ENCODE data around the gene SLC39A11.
A peak's percentile ranks its signal among the peaks of the same experiment; 100 is the strongest.
"Not testable (repeated sequence)": the region's sequence is repeated elsewhere in the genome, so short reads cannot be mapped to it uniquely, and the experiment has no call there.

The SLC39A11 gene

GRCh38 chr17:73007407-73007806, 85.1 kb downstream of the SLC39A11 start:
- no peak for DNase-seq

- no peak for DNase-seq
Observed at GRCh38 chr17:73005360-73005759, 87.1 kb downstream of the SLC39A11 start.

GRCh38 chr17:73003487-73003886, 89.0 kb downstream of the SLC39A11 start:
- no peak for DNase-seq

- DNase-seq = no peak
Observed at GRCh38 chr17:73000832-73001231, 91.7 kb downstream of the SLC39A11 start.

GRCh38 chr17:72999474-72999873, 93.0 kb downstream of the SLC39A11 start:
- DNase-seq = not testable (repeated sequence)

GRCh38 chr17:72998343-72998742, 94.1 kb downstream of the SLC39A11 start:
- peak in 1 of 2 donors; percentile 8 for DNase-seq

- DNase-seq = no peak
Observed at GRCh38 chr17:72997559-72997958, 94.9 kb downstream of the SLC39A11 start.

GRCh38 chr17:72996791-72997190, 95.7 kb downstream of the SLC39A11 start:
- no peak for DNase-seq

- DNase-seq = no peak
Observed at GRCh38 chr17:72995008-72995656, 97.4 kb downstream of the SLC39A11 start.

- not testable (repeated sequence) for DNase-seq
Observed at GRCh38 chr17:72992783-72993467, 99.6 kb downstream of the SLC39A11 start.

- DNase-seq = no peak
Observed at GRCh38 chr17:72991651-72992050, 100.8 kb downstream of the SLC39A11 start.

- peak in 1 of 2 donors; percentile 26 for DNase-seq
Observed at GRCh38 chr17:72989074-72989610, 103.3 kb downstream of the SLC39A11 start.

GRCh38 chr17:72988451-72988850, 104.0 kb downstream of the SLC39A11 start:
- DNase-seq = no peak

GRCh38 chr17:72987166-72987565, 105.3 kb downstream of the SLC39A11 start:
- DNase-seq = no peak

- peak; percentile 36 to 61 for DNase-seq
Observed at GRCh38 chr17:72985882-72986720, 106.4 kb downstream of the SLC39A11 start.

GRCh38 chr17:72984926-72985325, 107.6 kb downstream of the SLC39A11 start:
- no peak for DNase-seq

- DNase-seq = no peak
Observed at GRCh38 chr17:72984145-72984925, 108.2 kb downstream of the SLC39A11 start.

GRCh38 chr17:72982680-72983079, 109.8 kb downstream of the SLC39A11 start:
- no peak for DNase-seq

GRCh38 chr17:72978593-72979218, 113.8 kb downstream of the SLC39A11 start:
- no peak for DNase-seq

- DNase-seq = no peak
Observed at GRCh38 chr17:72977771-72978417, 114.6 kb downstream of the SLC39A11 start.
